Measurements from ENCODE around the gene IL6R. TPM values are rescaled to one million over a fixed set of nuclear protein-coding genes. Genes with fewer than 3 reads are reported as not detected.
"Not testable (repeated sequence)": the region's sequence is repeated elsewhere in the genome, so short reads cannot be mapped to it uniquely, and the experiment has no call there.

IL6R gene
- total RNA-seq, 1 experiment from 2014 or later, result 5.0 TPM

GRCh38 chr1:154420961-154421924 lies 16.1 kb downstream of the IL6R start:
- no peaks in the 10 kb centered on the region for H3K9me3 Mint-ChIP-seq (ENCODE audit: low read depth, unreplicated experiment)
- no TSS peak for BruUV-seq (replicated peaks)
- DNase-seq, result no peak
- H3K27ac Mint-ChIP-seq (ENCODE audit: unreplicated experiment), result peak overlapping the region; percentile 2
- no peak overlapping the region for H3K4me3 Mint-ChIP-seq (ENCODE audit: low read depth, unreplicated experiment)
- TF ChIP-seq CTCF (IDR thresholded peaks at IDR 0.05; ENCODE audit: unreplicated experiment), result no peak
- intact Hi-C loops (cut with micrococcal nuclease; ENCODE audit: unreplicated experiment), result no loop called here
- H3K36me3 Mint-ChIP-seq (ENCODE audit: insufficient read depth, unreplicated experiment), result peaks cover 39% of the 10 kb centered on the region
- CTCF ChIA-PET, result interaction anchor here (0.6 to 1.6 kb wide), 3 partner anchors 12 to 709 kb away, joined by 3 to 15 read pairs (median 6); no protein-coding TSS in a partner anchor
- peaks cover 85% of the 10 kb centered on the region for H3K4me1 Mint-ChIP-seq (ENCODE audit: low read depth, unreplicated experiment)
- H3K27me3 Mint-ChIP-seq (ENCODE audit: unreplicated experiment), result no peaks in the 10 kb centered on the region

DNA sequence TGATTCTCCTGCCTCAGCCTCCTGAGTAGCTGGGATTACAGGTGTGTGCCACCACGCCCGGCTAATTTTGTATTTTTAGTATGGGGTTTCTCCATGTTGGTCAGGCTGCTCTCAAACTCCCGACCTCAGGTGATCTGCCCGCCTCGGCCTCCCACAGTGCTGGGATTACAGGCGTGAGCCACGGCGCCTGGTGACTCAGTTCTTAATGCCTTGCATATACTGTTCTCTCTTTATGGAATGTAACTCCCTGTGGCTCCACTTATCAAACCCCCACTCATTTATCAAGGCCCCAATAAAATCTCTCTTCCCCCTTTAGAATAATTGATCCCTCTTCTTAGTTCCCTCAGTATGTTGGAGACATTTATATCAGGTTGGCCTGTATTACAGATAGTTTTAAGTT lies 16.9 kb downstream of the IL6R start:
- Mint-ChIP-seq H3K4me1 (ENCODE audit: low read depth, unreplicated experiment) (peaks cover 89% of the 10 kb centered on the region), H3K36me3 (ENCODE audit: insufficient read depth, unreplicated experiment) (peaks cover 39% of the 10 kb centered on the region), H3K27ac (ENCODE audit: unreplicated experiment) (peak overlapping the region; percentile 10)
- H3K9me3 Mint-ChIP-seq (ENCODE audit: low read depth, unreplicated experiment); DNase-seq; H3K27me3 Mint-ChIP-seq (ENCODE audit: unreplicated experiment); BruUV-seq (replicated peaks); CTCF ChIA-PET; H3K4me3 Mint-ChIP-seq (ENCODE audit: low read depth, unreplicated experiment); intact Hi-C loops (cut with micrococcal nuclease; ENCODE audit: unreplicated experiment): not testable (repeated sequence)

DNA sequence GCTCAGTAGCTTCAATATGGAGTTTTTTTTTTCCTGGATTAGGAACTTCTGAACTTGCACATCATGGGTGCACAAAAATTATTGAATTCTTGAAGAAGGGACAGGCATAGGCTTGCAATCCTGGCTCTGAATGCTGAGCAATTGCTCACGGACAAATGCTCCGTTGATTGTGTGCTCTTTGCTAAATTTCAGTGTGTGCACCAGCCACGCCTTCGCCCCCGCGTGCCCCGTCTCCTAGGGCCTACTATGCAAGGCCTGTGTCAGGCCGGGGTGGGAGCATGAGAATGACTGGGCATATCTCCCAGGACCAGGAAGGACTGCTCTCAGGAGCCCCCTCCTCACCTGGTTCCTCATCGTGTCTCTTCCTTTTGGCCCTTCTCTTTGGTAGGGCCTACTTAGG lies 17.4 kb downstream of the IL6R start:
- no peaks in the 10 kb centered on the region for H3K27me3 Mint-ChIP-seq (ENCODE audit: unreplicated experiment)
- no peak for DNase-seq
- H3K4me3 Mint-ChIP-seq (ENCODE audit: low read depth, unreplicated experiment), result no peak overlapping the region
- no peaks in the 10 kb centered on the region for H3K9me3 Mint-ChIP-seq (ENCODE audit: low read depth, unreplicated experiment)
- intact Hi-C loops (cut with micrococcal nuclease; ENCODE audit: unreplicated experiment), result no loop called here
- H3K4me1 Mint-ChIP-seq (ENCODE audit: low read depth, unreplicated experiment), result peaks cover 94% of the 10 kb centered on the region
- peaks cover 39% of the 10 kb centered on the region for H3K36me3 Mint-ChIP-seq (ENCODE audit: insufficient read depth, unreplicated experiment)
- peak overlapping the region; percentile 10 for H3K27ac Mint-ChIP-seq (ENCODE audit: unreplicated experiment)
- no TSS peak for BruUV-seq (replicated peaks)
- CTCF ChIA-PET, result interaction anchor here (0.5 to 0.7 kb wide), 2 partner anchors 17 to 19 kb away, joined by 3 read pairs; no protein-coding TSS in a partner anchor
- no peak for TF ChIP-seq CTCF (IDR thresholded peaks at IDR 0.05; ENCODE audit: unreplicated experiment)

DNA sequence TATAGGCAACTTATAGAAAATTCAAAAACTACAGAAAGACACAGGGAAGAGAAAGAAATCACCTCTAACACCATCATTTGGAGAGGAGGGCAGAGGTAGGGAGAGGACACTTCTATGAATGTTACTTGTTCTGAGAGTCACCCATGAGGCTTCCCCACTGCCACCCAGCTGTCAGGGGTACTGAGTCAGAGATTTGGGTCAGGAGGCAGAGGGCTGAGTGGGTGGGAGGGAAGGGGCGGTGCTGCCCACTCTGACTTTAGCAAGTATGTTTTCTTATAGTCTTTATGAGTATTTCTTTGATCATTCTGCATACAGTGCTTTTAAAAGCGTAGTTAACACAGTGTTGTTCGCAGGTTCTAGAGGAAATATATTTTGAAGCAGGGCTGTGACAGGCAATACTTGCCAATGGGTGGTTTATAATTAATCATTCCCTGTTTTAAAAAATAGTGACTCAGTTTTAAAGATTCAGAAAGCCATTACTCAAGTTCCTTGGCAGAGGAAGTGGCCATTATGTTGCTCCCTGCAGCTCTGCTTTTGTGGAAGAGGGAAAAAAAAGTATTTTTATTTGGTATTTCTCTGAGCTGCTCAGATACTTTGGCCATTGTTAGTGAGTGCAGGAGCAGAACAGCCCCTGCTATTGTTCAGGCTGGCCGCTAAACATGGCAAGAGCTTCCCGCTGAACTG lies 18.3 kb downstream of the IL6R start:
- DNase-seq, result no peak
- Mint-ChIP-seq H3K4me1 (ENCODE audit: low read depth, unreplicated experiment) (peaks cover 90% of the 10 kb centered on the region), H3K4me3 (ENCODE audit: low read depth, unreplicated experiment) (peak overlapping the region; percentile 21), H3K27me3 (ENCODE audit: unreplicated experiment) (no peaks in the 10 kb centered on the region), H3K9me3 (ENCODE audit: low read depth, unreplicated experiment) (no peaks in the 10 kb centered on the region), H3K36me3 (ENCODE audit: insufficient read depth, unreplicated experiment) (peaks cover 35% of the 10 kb centered on the region), H3K27ac (ENCODE audit: unreplicated experiment) (peak overlapping the region; percentile 10)
- CTCF ChIA-PET, result interaction anchor here (0.5 to 1.7 kb wide), 2 partner anchors 97 to 1515 kb away, joined by 3 to 4 read pairs; partner anchors contain the start of gene ATP8B2
- intact Hi-C loops (cut with micrococcal nuclease; ENCODE audit: unreplicated experiment), result no loop called here
- no TSS peak for BruUV-seq (replicated peaks)
- TF ChIP-seq CTCF (IDR thresholded peaks at IDR 0.05; ENCODE audit: unreplicated experiment), result no peak

Measured in Calu3 (cell line).